ENCODE results near the gene ARL16. TPM values are rescaled to one million over a fixed set of nuclear protein-coding genes. Genes with fewer than 3 reads are reported as not detected.
A peak's percentile ranks its signal among the peaks of the same experiment; 100 is the strongest.

The ARL16 gene
- total RNA-seq, 1 donor from 2014 or later: 53.7 TPM

- Mint-ChIP-seq H3K36me3 (ENCODE audit: low read depth) (peaks cover 2% of the 10 kb centered on the region), H3K4me1 (peaks cover 9% of the 10 kb centered on the region), H3K9me3 (no peaks in the 10 kb centered on the region), H3K27me3 (ENCODE audit: low read depth) (no peaks in the 10 kb centered on the region), H3K27ac (ENCODE audit: unreplicated experiment) (no peak overlapping the region), H3K4me3 (no peak overlapping the region)
- no peak for TF ChIP-seq CTCF (conservative IDR thresholded peaks at IDR 0.05)
- DNase-seq (ENCODE audit: low read depth, low spot score): no peak
These were observed 5.0 kb upstream of the ARL16 start for GRCh38 chr17:81688616-81689015.

GRCh38 chr17:81687770-81688541 is 4.4 kb upstream of the ARL16 start:
- no peak for DNase-seq (ENCODE audit: low read depth, low spot score)
- Mint-ChIP-seq H3K36me3 (ENCODE audit: low read depth) (peaks cover 2% of the 10 kb centered on the region), H3K4me3 (peak overlapping the region; percentile 76)

GRCh38 chr17:81686614-81687013 is 3.0 kb upstream of the ARL16 start:
- peak overlapping the region; percentile 84 for H3K4me3 Mint-ChIP-seq
- TF ChIP-seq CTCF (conservative IDR thresholded peaks at IDR 0.05): no peak
- peaks cover 2% of the 10 kb centered on the region for H3K36me3 Mint-ChIP-seq (ENCODE audit: low read depth)
- H3K9me3 Mint-ChIP-seq: no peaks in the 10 kb centered on the region
- DNase-seq (ENCODE audit: low read depth, low spot score): no peak
- no peak overlapping the region for H3K27ac Mint-ChIP-seq (ENCODE audit: unreplicated experiment)
- H3K27me3 Mint-ChIP-seq (ENCODE audit: low read depth): no peaks in the 10 kb centered on the region
- H3K4me1 Mint-ChIP-seq: peaks cover 22% of the 10 kb centered on the region

More at GRCh38 chr17:81687770-81688541, 4.4 kb upstream of the ARL16 start:
- Mint-ChIP-seq H3K4me1 (peaks cover 12% of the 10 kb centered on the region), H3K27me3 (ENCODE audit: low read depth) (no peaks in the 10 kb centered on the region), H3K9me3 (no peaks in the 10 kb centered on the region), H3K27ac (ENCODE audit: unreplicated experiment) (no peak overlapping the region)
- no peak for TF ChIP-seq CTCF (conservative IDR thresholded peaks at IDR 0.05)

GRCh38 chr17:81685108-81685507 is 1.5 kb upstream of the ARL16 start:
- H3K4me3 Mint-ChIP-seq: peak overlapping the region; percentile 84
- DNase-seq (ENCODE audit: low read depth, low spot score): no peak
- TF ChIP-seq CTCF (conservative IDR thresholded peaks at IDR 0.05): no peak

GRCh38 chr17:81684442-81684911 is 880 bp upstream of the ARL16 start:
- Mint-ChIP-seq H3K9me3 (no peaks in the 10 kb centered on the region), H3K4me1 (peaks cover 24% of the 10 kb centered on the region), H3K36me3 (ENCODE audit: low read depth) (peaks cover 2% of the 10 kb centered on the region), H3K27ac (ENCODE audit: unreplicated experiment) (peak overlapping the region; percentile 57), H3K27me3 (ENCODE audit: low read depth) (no peaks in the 10 kb centered on the region), H3K4me3 (peak overlapping the region; percentile 84)
- DNase-seq (ENCODE audit: low read depth, low spot score): no peak
- TF ChIP-seq CTCF (conservative IDR thresholded peaks at IDR 0.05): no peak

More at GRCh38 chr17:81685108-81685507, 1.5 kb upstream of the ARL16 start:
- Mint-ChIP-seq H3K4me1 (peaks cover 24% of the 10 kb centered on the region), H3K27me3 (ENCODE audit: low read depth) (no peaks in the 10 kb centered on the region), H3K9me3 (no peaks in the 10 kb centered on the region), H3K36me3 (ENCODE audit: low read depth) (peaks cover 2% of the 10 kb centered on the region), H3K27ac (ENCODE audit: unreplicated experiment) (no peak overlapping the region)

All from neural crest cell (in vitro differentiated cells).